HUES64 (cell line): ENCODE data around the gene ZNF582. TPM values are rescaled to one million over a fixed set of nuclear protein-coding genes. Genes with fewer than 3 reads are reported as not detected.

Experiments used
- H3K27ac ChIP-seq: 2 replicates; pipeline ENCODE4 v1.7.0; 2013; ENCODE audit warnings: low read depth, low read length, inconsistent platforms
- H3K27me3 ChIP-seq: 2 replicates; pipeline ENCODE4 v1.6.1; 2013; ENCODE audit warnings: mild to moderate bottlenecking, low read length; ENCODE audit not compliant: insufficient read depth
- H3K36me3 ChIP-seq: 2 replicates; pipeline ENCODE4 v1.6.1; 2013; ENCODE audit warnings: mild to moderate bottlenecking, low read length; ENCODE audit not compliant: insufficient read depth
- H3K4me1 ChIP-seq: 2 replicates; pipeline ENCODE4 v1.6.1; 2013; ENCODE audit warnings: mild to moderate bottlenecking, low read length, moderate library complexity; ENCODE audit not compliant: insufficient read depth
- H3K4me3 ChIP-seq: 2 replicates; pipeline ENCODE4 v1.5.1; 2013; ENCODE audit warnings: mild to moderate bottlenecking, low read length, moderate library complexity
- H3K9ac ChIP-seq: 2 replicates; pipeline ENCODE4 v1.6.1; 2013; ENCODE audit warnings: mild to moderate bottlenecking, low read depth, low read length
- H3K9me3 ChIP-seq: 2 replicates; pipeline ENCODE4 v1.6.1; 2013; ENCODE audit warnings: low read depth, low read length; ENCODE audit not compliant: insufficient read depth
- WGBS: fragments of 150-250, 120-280 bp; methylation state at CpG from one replicate; pipeline ENCODE4 v1.1.7; 2013; ENCODE audit warnings: missing lambda C conversion rate; 5-methylcytosine and 5-hydroxymethylcytosine counted together
- polyA plus RNA-seq, 2 experiments: library from polyadenylated mRNA; stranded (reverse); fragments of 50-300 nt; gene quantifications; one replicate each; pipeline ENCODE4 v1.2.3, GENCODE V29; 2013

Gene ZNF582
- 2.9 TPM for polyA plus RNA-seq (2013, experiment 1 of 2)
- 2.7 TPM for polyA plus RNA-seq (2013, experiment 2 of 2)

GRCh38 chr19:56393119-56394012 is at the start of gene ZNF582:
TSS of gene ZNF582 (minus strand) at chr19:56393534. CDS start at chr19:56391752, 1,782 bp downstream.
- WGBS: 7% methylated on average over 73 of the region's 73 CpGs
- peak within 1 kb of the TSS; percentile 96 for H3K27ac ChIP-seq
- H3K27me3 ChIP-seq: no peaks in the 10 kb centered on the region
- H3K4me1 ChIP-seq: no peaks in the 10 kb centered on the region
- peak within 1 kb of the TSS; percentile 72 for H3K4me3 ChIP-seq
- H3K9me3 ChIP-seq: peaks cover 24% of the 10 kb centered on the region; the same call in 1 of the 2 replicates
- H3K9ac ChIP-seq: peak within 1 kb of the TSS; percentile 98
- H3K36me3 ChIP-seq: peaks cover 35% of the 10 kb centered on the region

- WGBS: 80% methylated on average over 4 of the region's 8 CpGs
- H3K4me3 ChIP-seq: no peak overlapping the region
- H3K9me3 ChIP-seq: peaks cover 83% of the 10 kb centered on the region
Observed at GRCh38 chr19:56441206-56441792, 48.0 kb upstream of the ZNF582 start.

GRCh38 chr19:56423985-56424353 is 30.6 kb upstream of the ZNF582 start:
- no peaks in the 10 kb centered on the region for H3K4me1 ChIP-seq
- peaks cover 34% of the 10 kb centered on the region for H3K36me3 ChIP-seq
- H3K4me3 ChIP-seq: no peak overlapping the region
- H3K9ac ChIP-seq: no peak overlapping the region
- no peak overlapping the region for H3K27ac ChIP-seq
- peaks cover 98% of the 10 kb centered on the region for H3K9me3 ChIP-seq
- H3K27me3 ChIP-seq: no peaks in the 10 kb centered on the region
- 85% methylated on average over 1 of the region's 1 CpG for WGBS

More at GRCh38 chr19:56441206-56441792, 48.0 kb upstream of the ZNF582 start:
- Histone ChIP-seq H3K27me3 (no peaks in the 10 kb centered on the region), H3K36me3 (peaks cover 37% of the 10 kb centered on the region), H3K27ac (no peak overlapping the region), H3K9ac (no peak overlapping the region), H3K4me1 (no peaks in the 10 kb centered on the region)

GRCh38 chr19:56423276-56423984 is 30.1 kb upstream of the ZNF582 start:
- Histone ChIP-seq H3K9ac (no peak overlapping the region), H3K4me3 (no peak overlapping the region), H3K27ac (no peak overlapping the region), H3K4me1 (no peaks in the 10 kb centered on the region), H3K9me3 (peaks cover 98% of the 10 kb centered on the region), H3K27me3 (no peaks in the 10 kb centered on the region), H3K36me3 (peaks cover 34% of the 10 kb centered on the region)
- 93% methylated on average over 5 of the region's 5 CpGs for WGBS

- Histone ChIP-seq H3K9ac (no peak overlapping the region), H3K9me3 (peaks cover 54% of the 10 kb centered on the region), H3K27ac (no peak overlapping the region), H3K4me1 (no peaks in the 10 kb centered on the region), H3K27me3 (no peaks in the 10 kb centered on the region), H3K36me3 (peaks cover 32% of the 10 kb centered on the region), H3K4me3 (peak overlapping the region; percentile 83)
- WGBS: 93% methylated on average over 4 of the region's 4 CpGs
Observed at GRCh38 chr19:56405062-56405461, 11.7 kb upstream of the ZNF582 start.

- WGBS: 81% methylated on average over 9 of the region's 9 CpGs
- Histone ChIP-seq H3K4me3 (peak overlapping the region; percentile 83), H3K27me3 (no peaks in the 10 kb centered on the region), H3K4me1 (no peaks in the 10 kb centered on the region), H3K36me3 (peaks cover 32% of the 10 kb centered on the region), H3K9me3 (peaks cover 54% of the 10 kb centered on the region), H3K27ac (no peak overlapping the region), H3K9ac (peak overlapping the region; percentile 89)
Observed at GRCh38 chr19:56404705-56405056, 11.3 kb upstream of the ZNF582 start.

GRCh38 chr19:56403764-56404704 is 10.7 kb upstream of the ZNF582 start, which contains the start of gene ZNF583:
TSS of gene ZNF583 (plus strand) at chr19:56404332. CDS start at chr19:56407115, 2,783 bp downstream.
- 2% methylated on average over 70 of the region's 70 CpGs for WGBS
- Histone ChIP-seq H3K27me3 (no peaks in the 10 kb centered on the region), H3K9ac (peak within 1 kb of the TSS; percentile 89), H3K4me3 (peak within 1 kb of the TSS; percentile 83), H3K36me3 (peaks cover 32% of the 10 kb centered on the region), H3K27ac (peak within 1 kb of the TSS; percentile 79), H3K9me3 (peaks cover 54% of the 10 kb centered on the region), H3K4me1 (no peaks in the 10 kb centered on the region)

GRCh38 chr19:56403261-56403660 is 9.9 kb upstream of the ZNF582 start:
- peaks cover 48% of the 10 kb centered on the region for H3K9me3 ChIP-seq
- H3K4me3 ChIP-seq: peak overlapping the region; percentile 83
- no peaks in the 10 kb centered on the region for H3K27me3 ChIP-seq
- 72% methylated on average over 9 of the region's 9 CpGs for WGBS
- H3K9ac ChIP-seq: peak overlapping the region; percentile 89
- H3K4me1 ChIP-seq: no peaks in the 10 kb centered on the region
- peaks cover 32% of the 10 kb centered on the region for H3K36me3 ChIP-seq
- no peak overlapping the region for H3K27ac ChIP-seq

GRCh38 chr19:56400485-56400884 is 7.2 kb upstream of the ZNF582 start:
- Histone ChIP-seq H3K27me3 (no peaks in the 10 kb centered on the region), H3K36me3 (peaks cover 34% of the 10 kb centered on the region), H3K4me1 (no peaks in the 10 kb centered on the region), H3K9ac (no peak overlapping the region), H3K9me3 (peaks cover 33% of the 10 kb centered on the region), H3K4me3 (no peak overlapping the region), H3K27ac (no peak overlapping the region)
- 82% methylated on average over 4 of the region's 4 CpGs for WGBS

GRCh38 chr19:56398809-56399208 is 5.5 kb upstream of the ZNF582 start:
- H3K4me1 ChIP-seq: no peaks in the 10 kb centered on the region
- peaks cover 42% of the 10 kb centered on the region for H3K36me3 ChIP-seq
- H3K27ac ChIP-seq: no peak overlapping the region
- H3K27me3 ChIP-seq: no peaks in the 10 kb centered on the region
- H3K9me3 ChIP-seq: peaks cover 44% of the 10 kb centered on the region
- no peak overlapping the region for H3K9ac ChIP-seq
- WGBS: 98% methylated on average over 5 of the region's 5 CpGs
- H3K4me3 ChIP-seq: no peak overlapping the region
